Heart left ventricle (tissue), 16 donors: Measurements from ENCODE around the gene UVSSA. TPM values are rescaled to one million over a fixed set of nuclear protein-coding genes. Genes with fewer than 3 reads are reported as not detected.

Experiments
- ATAC-seq, 4 donors: fragments of 200-7000 bp; cut with Tn5 transposase; one replicate each; pipeline ENCODE4 v1.9.1; 2020 to 2022; ENCODE audit warnings: moderate library complexity in 4 of 4, mild to moderate bottlenecking in 3 of 4, moderate number of reproducible peaks in 1 of 4
- DNase-seq, 5 donors: peaks; one replicate each; pipeline ENCODE4 v3.0.0-alpha.2; 2020
- H3K27ac ChIP-seq, 12 donors: fragments of 200-600 bp; sonication (generic) in 4 of 12; one replicate each; pipeline versions ENCODE4 v1.5.0 to v1.8.0; 2016 to 2022; ENCODE audit warnings: mild to moderate bottlenecking in 2 of 12
- H3K27me3 ChIP-seq, 9 donors: fragments of 200-600 bp; sonication (generic) in 2 of 9; one replicate each; pipeline versions ENCODE4 v1.5.1 to v1.8.0; 2016 to 2022; ENCODE audit warnings: mild to moderate bottlenecking in 3 of 9
- H3K36me3 ChIP-seq, 9 donors: fragments of 200-600 bp; sonication (generic) in 2 of 9; one replicate each; pipeline versions ENCODE4 v1.5.0 to v1.8.0; 2018 to 2022; ENCODE audit warnings: mild to moderate bottlenecking in 2 of 9
- H3K4me1 ChIP-seq, 12 donors: fragments of 200-600 bp; sonication (generic) in 4 of 12; one replicate each; pipeline versions ENCODE4 v1.5.0 to v1.8.0; 2016 to 2022; ENCODE audit warnings: mild to moderate bottlenecking in 3 of 12
- H3K4me3 ChIP-seq, 12 donors: fragments of 200-600 bp; sonication (generic) in 4 of 12; one replicate each; pipeline versions ENCODE4 v1.5.0 to v1.8.0; 2017 to 2022; ENCODE audit warnings: mild to moderate bottlenecking in 9 of 12, moderate library complexity in 4 of 12
- H3K9me3 ChIP-seq, 12 donors: fragments of 200-600 bp; sonication (generic) in 4 of 12; one replicate each; pipeline versions ENCODE4 v1.5.0 to v1.8.0; 2016 to 2022; ENCODE audit warnings: mild to moderate bottlenecking in 1 of 12
- POLR2A ChIP-seq, 2 donors: fragments of 450-650 bp; IDR thresholded peaks; one replicate each; pipeline ENCODE4 v1.6.1; 2017; ENCODE audit warnings: antibody characterized with exemption in 2 of 2, mild to moderate bottlenecking in 2 of 2, moderate library complexity in 2 of 2
- WGBS, 4 donors: extraction: QIAGEN DNeasy Blood & Tissue Kit in 2 of 4; methylation state at CpG; one replicate each; pipeline versions ENCODE4 v1.1.5 to v1.1.7; 2013 to 2018; 5-methylcytosine and 5-hydroxymethylcytosine counted together
- intact Hi-C, 10 donors: fragments of 100-400 bp; cut with DNase I; formaldehyde crosslinking; loops; one replicate each; pipeline versions ENCODE4 v1.11.1 to v1.14.2; 2022
- polyA plus RNA-seq, 2 donors: library from polyadenylated mRNA; stranded (reverse); fragments of 200-250 nt; gene quantifications; one replicate each; pipeline ENCODE4 v1.2.3, GENCODE V29; 2013
- total RNA-seq, 9 donors: library from RNA; depleted of rRNA in 2 of 9; stranded (reverse); fragments of >200 nt in 2 of 9; fragmentation: NEBNext Ultra II Directional in 3 of 9; extraction: Animal tissue kit (Norgen Biotek cat#: 25700) in 3 of 9; gene quantifications; one replicate each; pipeline versions ENCODE4 v1.1.0 to v1.2.4, GENCODE V29; 2016 to 2023
- TF ChIP-seq, protein P1 (sequence below), 12 donors: fragments of 200-600 bp; sonication (generic) in 4 of 12; IDR thresholded peaks; one replicate each; pipeline versions ENCODE4 v1.5.0 to v1.8.0; 2018 to 2022; ENCODE audit warnings: antibody characterized with exemption in 12 of 12, mild to moderate bottlenecking in 5 of 12
- donor health status: ischemic (EF 13 %, LVEDD 7.1; RV severe dilation, severe dysfunction).
- donor health status: healthy with polysubstance abuse.
- donor health status: DM: no; HTN: yes; CAD: no.
- donor health status: DM: no; HTN: no; CAD: no.
- donor health status: ischemic (EF 25% LVEDD 6.9; RV normal size, moderate dysfunction).
- donor health status: ischemic (EF 25% LVEDD 5.7; RV mildly dilated, moderate dysfunction).
- donor health status: healthy.
- donor health status: DM: yes; HTN: yes; CAD: no.
- donor health status: ischemic (EF 35%, LVEDD 5.7; RV mildly dilated, moderate dysfunction).
- donor health status: nonischemic (EF 11% LVEDD 7.7; RV severe dilation, severe dysfunction).
- donor health status: DM: yes; HTN: yes; CAD: no.
- donor health status: PGD.
- donor health status: ischemic (EF 29% LVEDD 5.4; RV normal size, mild dysfunction).
- donor health status: nonischemic (EF 23%, LVEDD 6.1; RV moderate dilation, normal function).

Gene UVSSA
- total and polyA plus RNA-seq, 11 donors = 4.7 to 14.2 (median 6.7) TPM

DNA sequence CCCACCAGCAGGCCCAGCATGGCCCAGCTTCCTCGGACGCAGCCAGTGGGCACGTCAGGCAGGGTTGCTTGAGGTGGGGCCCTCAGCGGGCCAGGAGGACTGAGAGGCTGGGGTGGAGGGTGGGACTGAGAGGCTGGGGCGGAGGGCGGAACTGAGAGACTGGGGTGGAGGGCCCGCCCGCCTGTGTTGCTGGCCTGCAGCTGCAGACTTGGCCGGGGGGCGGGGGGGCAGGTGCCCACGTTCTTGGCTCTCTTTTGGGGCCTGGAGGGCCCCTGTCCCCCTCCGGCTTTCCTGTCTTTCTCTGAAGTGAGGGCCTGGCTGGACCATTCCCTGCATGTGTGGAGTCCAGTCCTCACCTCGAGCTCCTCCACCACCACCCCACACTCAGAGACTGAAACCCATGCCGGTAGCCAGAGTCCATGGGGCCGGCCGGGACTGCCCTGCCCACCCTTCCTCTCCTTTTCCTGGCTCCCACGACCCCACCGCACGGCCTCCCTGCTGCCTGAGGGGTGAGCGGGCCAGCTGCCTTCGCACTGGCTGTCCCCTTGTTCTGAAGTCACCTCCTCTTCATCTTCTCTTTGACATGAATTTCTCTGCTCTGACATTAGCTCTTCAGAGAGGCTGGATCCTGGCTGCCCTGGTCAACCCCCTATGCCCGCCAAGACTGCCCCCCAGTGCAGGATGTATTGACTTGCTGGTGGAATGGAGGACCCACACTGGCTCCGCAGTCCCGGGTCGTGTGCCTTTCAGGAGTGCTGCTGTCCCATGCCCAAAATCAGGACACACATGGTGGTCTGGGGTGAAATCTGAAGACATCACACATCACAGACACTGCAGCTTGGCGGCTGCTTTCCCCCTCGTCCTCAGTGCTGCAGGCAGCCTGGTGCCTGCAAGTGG is 69.3 kb downstream of the UVSSA start:
- TF ChIP-seq POLR2A (IDR thresholded peaks at IDR 0.05) = no peak
- TF ChIP-seq, protein P1, sequence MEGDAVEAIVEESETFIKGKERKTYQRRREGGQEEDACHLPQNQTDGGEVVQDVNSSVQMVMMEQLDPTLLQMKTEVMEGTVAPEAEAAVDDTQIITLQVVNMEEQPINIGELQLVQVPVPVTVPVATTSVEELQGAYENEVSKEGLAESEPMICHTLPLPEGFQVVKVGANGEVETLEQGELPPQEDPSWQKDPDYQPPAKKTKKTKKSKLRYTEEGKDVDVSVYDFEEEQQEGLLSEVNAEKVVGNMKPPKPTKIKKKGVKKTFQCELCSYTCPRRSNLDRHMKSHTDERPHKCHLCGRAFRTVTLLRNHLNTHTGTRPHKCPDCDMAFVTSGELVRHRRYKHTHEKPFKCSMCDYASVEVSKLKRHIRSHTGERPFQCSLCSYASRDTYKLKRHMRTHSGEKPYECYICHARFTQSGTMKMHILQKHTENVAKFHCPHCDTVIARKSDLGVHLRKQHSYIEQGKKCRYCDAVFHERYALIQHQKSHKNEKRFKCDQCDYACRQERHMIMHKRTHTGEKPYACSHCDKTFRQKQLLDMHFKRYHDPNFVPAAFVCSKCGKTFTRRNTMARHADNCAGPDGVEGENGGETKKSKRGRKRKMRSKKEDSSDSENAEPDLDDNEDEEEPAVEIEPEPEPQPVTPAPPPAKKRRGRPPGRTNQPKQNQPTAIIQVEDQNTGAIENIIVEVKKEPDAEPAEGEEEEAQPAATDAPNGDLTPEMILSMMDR (IDR thresholded peaks at IDR 0.05) = no peak
- Histone ChIP-seq H3K4me1 (peaks cover 0 to 4% (median 0%) of the 10 kb centered on the region in 12 donors), H3K9me3 (no peaks in the 10 kb centered on the region), H3K36me3 (no peaks in the 10 kb centered on the region), H3K27me3 (peaks cover 31 to 75% (median 56%) of the 10 kb centered on the region in 9 donors), H3K27ac (no peak overlapping the region), H3K4me3 (no peak overlapping the region)
- no peak for ATAC-seq
- 53 to 63% (median 58%) methylated on average over 26 to 27 of the region's 27 CpGs for WGBS, 4 donors
- DNase-seq = peak in 2 of 5 donors; percentile 5 to 37
- intact Hi-C loops = no loop called here

- intact Hi-C loops = no loop called here
- no peaks in the 10 kb centered on the region for H3K9me3 ChIP-seq
- no peak overlapping the region for H3K4me3 ChIP-seq
- ATAC-seq (no peak), DNase-seq (peak in 1 of 5 donors; percentile 5)
- WGBS, 4 donors = 70 to 78% (median 74%) methylated on average over 4 to 7 of the region's 7 CpGs
- H3K36me3 ChIP-seq = no peaks in the 10 kb centered on the region
- H3K27ac ChIP-seq = no peak overlapping the region
- H3K27me3 ChIP-seq = peaks cover 28 to 71% (median 50%) of the 10 kb centered on the region in 9 donors
- peaks cover 0 to 4% (median 0%) of the 10 kb centered on the region in 12 donors for H3K4me1 ChIP-seq
- no peak for TF ChIP-seq POLR2A (IDR thresholded peaks at IDR 0.05)
- TF ChIP-seq, protein P1 (IDR thresholded peaks at IDR 0.05) = no peak
These were observed 69.9 kb downstream of the UVSSA start for GRCh38 chr4:1416948-1417260.

GRCh38 chr4:1417522-1418390 is 70.7 kb downstream of the UVSSA start:
- intact Hi-C loops = no loop called here
- peaks cover 0 to 4% (median 0%) of the 10 kb centered on the region in 12 donors for H3K4me1 ChIP-seq
- 76 to 81% (median 78%) methylated on average over 33 of the region's 33 CpGs for WGBS, 4 donors
- no peak overlapping the region for H3K27ac ChIP-seq
- DNase-seq = peak in 1 of 5 donors; percentile 31
- peaks cover 26 to 67% (median 50%) of the 10 kb centered on the region in 9 donors for H3K27me3 ChIP-seq
- no peaks in the 10 kb centered on the region for H3K9me3 ChIP-seq
- ATAC-seq = no peak
- H3K36me3 ChIP-seq = no peaks in the 10 kb centered on the region
- no peak overlapping the region for H3K4me3 ChIP-seq
- no peak for TF ChIP-seq POLR2A (IDR thresholded peaks at IDR 0.05)
- TF ChIP-seq, protein P1 (IDR thresholded peaks at IDR 0.05) = no peak
